Upper lobe of left lung (tissue), 4 donors: Measurements from ENCODE around the gene ITPKB.

Experiments used
- CTCF ChIP-seq, 6 experiments: fragments of 450-650 bp in 4 of 6; fragments of 200-600 bp in 2 of 6; sonication (generic) in 2 of 6; IDR thresholded peaks; one replicate each; pipeline ENCODE4 v1.5.1; 2016 to 2019; ENCODE audit warnings: antibody characterized with exemption in 6 of 6
- POLR2AphosphoS5 ChIP-seq, 2 donors: sonication (generic); formaldehyde crosslinking; IDR thresholded peaks; one replicate each; pipeline ENCODE4 v1.5.1; 2017; ENCODE audit warnings: antibody characterized with exemption in 2 of 2

- no peak for TF ChIP-seq POLR2AphosphoS5 (IDR thresholded peaks at IDR 0.05)
- TF ChIP-seq CTCF (IDR thresholded peaks at IDR 0.05) = no peak
Measured at GRCh38 chr1:226597616-226598454, 141.2 kb downstream of the ITPKB start.
